IMR-90 (cell line): ENCODE results near the gene RNF111. TPM values are rescaled to one million over a fixed set of nuclear protein-coding genes. Genes with fewer than 3 reads are reported as not detected.

Experiments
- ATAC-seq: fragments of 200-7000 bp; cut with Tn5 transposase; 2 replicates; pipeline ENCODE4 v1.9.1; 2020; ENCODE audit warnings: low read depth, mild to moderate bottlenecking, moderate library complexity
- BruUV-seq: library from RNA; stranded (reverse); fragments of 400-500 nt; replicated peaks from 2 replicates; lab custom pipeline; 2021; lab: Mats Ljungman, UMichigan
- CTCF ChIA-PET: fragments of 300-600 bp; formaldehyde crosslinking; extraction: SDS; loops from one replicate; lab custom pipeline; 2021; ENCODE audit warnings: antibody characterized with exemption; lab: Yijun Ruan, JAX
- POLR2A ChIA-PET: fragments of 300-600 bp; sonication (Branson Sonifier 250); formaldehyde crosslinking; loops from one replicate; lab custom pipeline; 2022; ENCODE audit warnings: antibody characterized with exemption; ENCODE audit not compliant: unreplicated experiment; lab: Charles Lee
- DNase-seq: peaks from one replicate; pipeline ENCODE4 v3.0.0; 2013
- H2AFZ ChIP-seq: replicated peaks from 2 replicates; pipeline ENCODE3; 2013; ENCODE audit warnings: low read length, mild to moderate bottlenecking; ENCODE audit not compliant: poor library complexity
- H2AK5ac ChIP-seq: 2 replicates; pipeline ENCODE4 v1.6.1; 2013; ENCODE audit warnings: low read depth, low read length, inconsistent platforms
- H2AK9ac ChIP-seq: replicated peaks from 2 replicates; pipeline ENCODE3; 2013; ENCODE audit warnings: mild to moderate bottlenecking, low read depth, low read length, moderate library complexity; ENCODE audit not compliant: poor library complexity
- H2BK120ac ChIP-seq: 2 replicates; pipeline ENCODE4 v1.6.1; 2013; ENCODE audit warnings: low read depth, low read length, inconsistent platforms
- H2BK15ac ChIP-seq: 3 replicates; pipeline ENCODE4 v1.6.1; 2013; ENCODE audit warnings: low read depth, low read length, inconsistent platforms
- H2BK20ac ChIP-seq: 2 replicates; pipeline ENCODE4 v1.6.1; 2013; ENCODE audit warnings: low read depth, mild to moderate bottlenecking, inconsistent platforms, low read length, moderate library complexity
- H2BK5ac ChIP-seq: 2 replicates; pipeline ENCODE4 v1.6.1; 2013; ENCODE audit warnings: mild to moderate bottlenecking, low read depth, low read length, inconsistent platforms; ENCODE audit not compliant: poor library complexity, severe bottlenecking
- H3K14ac ChIP-seq: replicated peaks from 2 replicates; pipeline ENCODE4 v1.6.1; 2013; ENCODE audit warnings: low read depth, low read length, inconsistent platforms
- H3K18ac ChIP-seq: 2 replicates; pipeline ENCODE4 v1.6.1; 2013; ENCODE audit warnings: low read depth, low read length, control low read depth
- H3K23ac ChIP-seq: 2 replicates; pipeline ENCODE4 v1.6.1; 2013; ENCODE audit warnings: low read depth, low read length, inconsistent platforms
- H3K27ac ChIP-seq: 2 replicates; pipeline ENCODE4 v1.5.1; 2013; ENCODE audit warnings: mild to moderate bottlenecking, control low read depth, low read length; ENCODE audit not compliant: insufficient read depth
- H3K27me3 ChIP-seq: 2 replicates; pipeline ENCODE4 v1.6.1; 2013; ENCODE audit warnings: low read length; ENCODE audit not compliant: control insufficient read depth, insufficient read depth
- H3K36me3 ChIP-seq: 2 replicates; pipeline ENCODE4 v1.6.1; 2013; ENCODE audit warnings: low read length, mixed read lengths; ENCODE audit not compliant: control insufficient read depth, insufficient read depth
- H3K4ac ChIP-seq: 2 replicates; pipeline ENCODE4 v1.6.1; 2013; ENCODE audit warnings: low read depth, low read length, inconsistent platforms
- H3K4me1 ChIP-seq: 2 replicates; pipeline ENCODE4 v1.6.1; 2013; ENCODE audit warnings: low read length, mixed read lengths; ENCODE audit not compliant: control insufficient read depth, insufficient read depth
- H3K4me2 ChIP-seq: 2 replicates; pipeline ENCODE4 v1.6.1; 2013; ENCODE audit warnings: low read depth, mild to moderate bottlenecking, control low read depth, low read length, moderate library complexity
- H3K4me3 ChIP-seq: 2 replicates; pipeline ENCODE4 v1.5.1; 2013; ENCODE audit warnings: low read depth, mild to moderate bottlenecking, control low read depth, low read length, moderate library complexity; ENCODE audit not compliant: insufficient read depth
- H3K56ac ChIP-seq: 2 replicates; pipeline ENCODE4 v1.6.1; 2013; ENCODE audit warnings: low read length, inconsistent platforms; ENCODE audit not compliant: insufficient read depth; ENCODE audit errors: extremely low read depth
- H3K79me1 ChIP-seq, 2 experiments: 2 replicates each; pipeline ENCODE4 v1.6.1; 2013; ENCODE audit warnings: low read length in 2 of 2, inconsistent platforms in 1 of 2, low read depth in 1 of 2
- H3K9ac ChIP-seq: 2 replicates; pipeline ENCODE4 v1.6.1; 2013; ENCODE audit warnings: low read depth, low read length, control low read depth
- H3K9me1 ChIP-seq: 2 replicates; pipeline ENCODE4 v1.6.1; 2013; ENCODE audit warnings: low read length, inconsistent platforms; ENCODE audit not compliant: insufficient read depth
- H3K9me3 ChIP-seq: 2 replicates; pipeline ENCODE4 v1.6.1; 2013; ENCODE audit warnings: low read length; ENCODE audit not compliant: control insufficient read depth, insufficient read depth
- H4K20me1 ChIP-seq: 2 replicates; pipeline ENCODE4 v1.6.1; 2013; ENCODE audit warnings: low read length, inconsistent platforms; ENCODE audit not compliant: insufficient read depth
- H4K5ac ChIP-seq: 2 replicates; pipeline ENCODE4 v1.6.1; 2013; ENCODE audit warnings: mild to moderate bottlenecking, low read depth, low read length, control low read depth
- H4K8ac ChIP-seq, 2 experiments: 2 replicates each; pipeline ENCODE4 v1.6.1; 2013; ENCODE audit warnings: low read depth in 2 of 2, low read length in 2 of 2, control low read depth in 1 of 2, inconsistent platforms in 1 of 2
- H4K91ac ChIP-seq: 2 replicates; pipeline ENCODE4 v1.6.1; 2013; ENCODE audit warnings: low read depth, low read length, inconsistent platforms; ENCODE audit not compliant: insufficient read depth
- RCOR1 ChIP-seq: IDR thresholded peaks from 2 replicates; pipeline ENCODE4 v1.6.1; 2012; ENCODE audit warnings: mild to moderate bottlenecking, low read length, improper control_type of control experiment; ENCODE audit not compliant: insufficient replicate concordance
- WGBS, 2 experiments: methylation state at CpG; one replicate each; pipeline versions ENCODE4 v1.1.5 to v1.1.7; 2013; ENCODE audit warnings: missing lambda C conversion rate in 2 of 2; ENCODE audit not compliant: insufficient read length in 1 of 2; ENCODE audit errors: extremely low coverage in 2 of 2; 5-methylcytosine and 5-hydroxymethylcytosine counted together
- dilution Hi-C: fragments of 300-500 bp; cut with HindIII; formaldehyde crosslinking; loops from one replicate; pipeline ENCODE4 v1.14.3; 2018; ENCODE audit warnings: low sequenced_read_pairs; ENCODE audit not compliant: unreplicated experiment
- in situ Hi-C: fragments of 300-500 bp; cut with MboI; formaldehyde crosslinking; loops from 3 replicates; pipeline ENCODE4 v1.14.3; 2019; ENCODE audit warnings: low sequenced_read_pairs, inconsistent platforms, mixed read lengths
- intact Hi-C: fragments of 100-400 bp; cut with micrococcal nuclease; formaldehyde crosslinking; loops from 2 replicates; pipeline ENCODE4 v1.10.0; 2022
- polyA plus RNA-seq, 3 experiments: library from polyadenylated mRNA; depleted of rRNA; stranded (reverse); fragments of >200 nt; gene quantifications; 2 replicates each; pipeline ENCODE4 v1.2.3, GENCODE V29; 2012; ENCODE audit warnings: low replicate concordance in 1 of 3
- total RNA-seq: library from RNA; depleted of rRNA; stranded (reverse); fragments of >200 nt; gene quantifications from 2 replicates; pipeline ENCODE4 v1.2.3, GENCODE V29; 2012
- TF ChIP-seq, protein P1 (sequence below): fragments of 150-350 bp; IDR thresholded peaks from 2 replicates; pipeline ENCODE4 v1.6.1; 2016; ENCODE audit warnings: low read depth, mild to moderate bottlenecking, low read length, moderate library complexity, borderline replicate concordance
- TF ChIP-seq, protein P2 (sequence below): fragments of 150-350 bp; IDR thresholded peaks from 2 replicates; pipeline ENCODE4 v1.6.1; 2017; ENCODE audit warnings: mild to moderate bottlenecking, antibody characterized with exemption, low read length, low read depth

RNF111 gene
- total and polyA plus RNA-seq, 2 of the 4 experiments (the other 2 are of a cell fraction): 13.5 to 20.1 TPM

GRCh38 chr15:58962662-58963565 lies 24.5 kb upstream of the RNF111 start:
- no peaks in the 10 kb centered on the region; the same call in 1 of the 2 replicates for H3K4me1 ChIP-seq
- H4K5ac ChIP-seq: no peak overlapping the region
- H3K9ac ChIP-seq: no peak overlapping the region
- H2AK5ac ChIP-seq: peak overlapping the region; percentile 35; the same call in 1 of the 2 replicates
- ChIA-PET POLR2A (no interaction called here), CTCF (interaction anchor here (0.6 kb wide), 1 partner anchor 1451 kb away, joined by 3 read pairs; no protein-coding TSS in a partner anchor)
- no CpG with 5 or more reads among the region's 8 CpGs for whole genome bisulfite sequencing, 2 experiments
- no peaks in the 10 kb centered on the region for H3K36me3 ChIP-seq
- no peaks in the 10 kb centered on the region for H4K20me1 ChIP-seq
- intact Hi-C loops: no loop called here
- dilution Hi-C loops: no loop called here
- H3K4me2 ChIP-seq: no peak overlapping the region
- H3K4ac ChIP-seq: peak overlapping the region; percentile 26; the same call in 1 of the 2 replicates
- no peak overlapping the region for H2AK9ac ChIP-seq
- H3K27ac ChIP-seq: peak overlapping the region; percentile 58; the same call in 1 of the 2 replicates
- DNase-seq (no peak), ATAC-seq (peak; percentile 78)
- no peak overlapping the region for H3K56ac ChIP-seq
- H3K23ac ChIP-seq: no peak overlapping the region
- peak overlapping the region; percentile 33; the same call in 1 of the 2 replicates for H2BK20ac ChIP-seq
- H2AFZ ChIP-seq: peak overlapping the region; percentile 18
- in situ Hi-C loops: no loop called here
- H3K14ac ChIP-seq: no peak overlapping the region
- no peak overlapping the region for H4K91ac ChIP-seq
- no peak overlapping the region for H3K4me3 ChIP-seq
- H3K27me3 ChIP-seq: no peaks in the 10 kb centered on the region
- peak overlapping the region in 1 of 2 experiments; percentile 71; a peak in 2 of 4 replicates for H4K8ac ChIP-seq
- peak overlapping the region; percentile 46 for H2BK120ac ChIP-seq
- TF ChIP-seq, protein P1, sequence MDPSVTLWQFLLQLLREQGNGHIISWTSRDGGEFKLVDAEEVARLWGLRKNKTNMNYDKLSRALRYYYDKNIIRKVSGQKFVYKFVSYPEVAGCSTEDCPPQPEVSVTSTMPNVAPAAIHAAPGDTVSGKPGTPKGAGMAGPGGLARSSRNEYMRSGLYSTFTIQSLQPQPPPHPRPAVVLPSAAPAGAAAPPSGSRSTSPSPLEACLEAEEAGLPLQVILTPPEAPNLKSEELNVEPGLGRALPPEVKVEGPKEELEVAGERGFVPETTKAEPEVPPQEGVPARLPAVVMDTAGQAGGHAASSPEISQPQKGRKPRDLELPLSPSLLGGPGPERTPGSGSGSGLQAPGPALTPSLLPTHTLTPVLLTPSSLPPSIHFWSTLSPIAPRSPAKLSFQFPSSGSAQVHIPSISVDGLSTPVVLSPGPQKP: no peak
- TF ChIP-seq, protein P2, sequence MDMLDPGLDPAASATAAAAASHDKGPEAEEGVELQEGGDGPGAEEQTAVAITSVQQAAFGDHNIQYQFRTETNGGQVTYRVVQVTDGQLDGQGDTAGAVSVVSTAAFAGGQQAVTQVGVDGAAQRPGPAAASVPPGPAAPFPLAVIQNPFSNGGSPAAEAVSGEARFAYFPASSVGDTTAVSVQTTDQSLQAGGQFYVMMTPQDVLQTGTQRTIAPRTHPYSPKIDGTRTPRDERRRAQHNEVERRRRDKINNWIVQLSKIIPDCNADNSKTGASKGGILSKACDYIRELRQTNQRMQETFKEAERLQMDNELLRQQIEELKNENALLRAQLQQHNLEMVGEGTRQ: no peak
- TF ChIP-seq RCOR1: no peak
- BruUV-seq: no TSS peak
- H2BK15ac ChIP-seq: no peak overlapping the region
- no peaks in the 10 kb centered on the region for H3K79me1 ChIP-seq
- H3K9me1 ChIP-seq: no peaks in the 10 kb centered on the region; the same call in 1 of the 2 replicates
- no peaks in the 10 kb centered on the region for H3K9me3 ChIP-seq
- H3K18ac ChIP-seq: no peak overlapping the region
- H2BK5ac ChIP-seq: peak overlapping the region; percentile 18
